ENCODE data around the gene SHISAL2A. TPM values are rescaled to one million over a fixed set of nuclear protein-coding genes. Genes with fewer than 3 reads are reported as not detected.
A peak's percentile ranks its signal among the peaks of the same experiment; 100 is the strongest.

The SHISAL2A gene
- total RNA-seq: under 1 TPM in 1 of 3 donors, not detected in 2; 0.15 TPM

DNA sequence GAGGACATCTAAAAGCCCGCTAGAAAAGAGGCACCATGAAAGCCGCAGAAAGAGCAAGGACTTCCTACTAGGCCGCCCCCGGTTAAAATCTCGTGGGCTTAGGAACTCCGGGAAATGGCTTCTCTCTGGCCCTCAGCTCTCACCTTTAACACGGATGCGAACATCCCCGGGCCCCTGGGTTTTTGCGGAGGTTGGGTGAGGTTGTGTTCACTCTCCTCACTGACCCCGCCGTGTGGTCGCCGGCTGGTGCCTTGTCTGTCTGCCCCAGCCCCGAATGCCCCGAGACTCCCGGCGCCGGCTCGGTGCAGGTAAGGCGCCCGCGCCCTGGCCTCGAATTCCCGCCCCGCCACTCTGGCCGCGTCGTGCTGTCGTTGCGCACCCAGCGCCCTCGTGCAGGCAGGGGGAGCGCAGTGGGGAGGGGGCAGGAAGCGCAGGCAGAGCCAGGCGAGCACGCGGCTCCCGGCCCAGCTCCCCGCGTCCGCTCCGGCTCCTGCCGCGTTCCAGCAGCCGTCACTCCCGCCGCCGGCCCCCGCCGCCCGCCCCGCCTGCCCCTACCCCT, at the start of gene SHISAL2A:
Gene SHISAL2A, plus strand, starts transcription at position 437 of the 559 bp plus-strand sequence. CDS start 326 bp downstream, outside the sequence.
- H3K9me3 ChIP-seq: no peaks in the 10 kb centered on the region
- H3K36me3 ChIP-seq: no peaks in the 10 kb centered on the region
- H3K27me3 ChIP-seq: peaks cover 0 to 20% of the 10 kb centered on the region in 2 donors
- intact Hi-C loops (cut with DNase I; ENCODE audit: low total_unique reads): no loop called here
- H3K4me1 ChIP-seq: peaks cover 3 to 6% of the 10 kb centered on the region in 2 donors
- TF ChIP-seq, protein P1, sequence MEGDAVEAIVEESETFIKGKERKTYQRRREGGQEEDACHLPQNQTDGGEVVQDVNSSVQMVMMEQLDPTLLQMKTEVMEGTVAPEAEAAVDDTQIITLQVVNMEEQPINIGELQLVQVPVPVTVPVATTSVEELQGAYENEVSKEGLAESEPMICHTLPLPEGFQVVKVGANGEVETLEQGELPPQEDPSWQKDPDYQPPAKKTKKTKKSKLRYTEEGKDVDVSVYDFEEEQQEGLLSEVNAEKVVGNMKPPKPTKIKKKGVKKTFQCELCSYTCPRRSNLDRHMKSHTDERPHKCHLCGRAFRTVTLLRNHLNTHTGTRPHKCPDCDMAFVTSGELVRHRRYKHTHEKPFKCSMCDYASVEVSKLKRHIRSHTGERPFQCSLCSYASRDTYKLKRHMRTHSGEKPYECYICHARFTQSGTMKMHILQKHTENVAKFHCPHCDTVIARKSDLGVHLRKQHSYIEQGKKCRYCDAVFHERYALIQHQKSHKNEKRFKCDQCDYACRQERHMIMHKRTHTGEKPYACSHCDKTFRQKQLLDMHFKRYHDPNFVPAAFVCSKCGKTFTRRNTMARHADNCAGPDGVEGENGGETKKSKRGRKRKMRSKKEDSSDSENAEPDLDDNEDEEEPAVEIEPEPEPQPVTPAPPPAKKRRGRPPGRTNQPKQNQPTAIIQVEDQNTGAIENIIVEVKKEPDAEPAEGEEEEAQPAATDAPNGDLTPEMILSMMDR (IDR thresholded peaks at IDR 0.05): no peak
- TF ChIP-seq POLR2AphosphoS5 (IDR thresholded peaks at IDR 0.05) (no peak), POLR2A (IDR thresholded peaks at IDR 0.05) (no peak)
- no peak for DNase-seq (ENCODE audit: low spot score in 2 of 2)
- no peak within 1 kb of the TSS for H3K27ac ChIP-seq
- H3K4me3 ChIP-seq: peak within 1 kb of the TSS; percentile 28 to 67 (median 52)

DNA sequence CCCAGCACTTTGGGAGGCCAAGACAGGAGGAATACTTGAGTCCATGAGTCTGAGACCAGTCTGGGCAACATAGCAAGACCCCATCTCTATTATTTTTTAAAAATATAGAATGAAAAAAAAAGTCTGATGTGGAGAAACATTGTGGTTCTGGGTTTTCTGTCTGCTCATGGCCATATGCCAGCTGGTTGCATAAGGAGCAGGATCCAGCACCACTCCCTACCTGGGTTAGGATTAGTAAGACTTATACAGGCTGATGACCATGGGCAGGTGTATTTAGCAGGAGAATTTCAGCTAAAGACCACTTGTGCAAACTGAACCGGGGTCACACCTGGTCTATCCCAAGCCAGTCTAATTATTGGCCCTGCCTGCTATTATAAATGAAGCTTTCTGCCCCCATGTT, 47.5 kb upstream of the SHISAL2A start:
- no peaks in the 10 kb centered on the region for H3K4me1 ChIP-seq
- intact Hi-C loops (cut with DNase I; ENCODE audit: low total_unique reads): no loop called here
- TF ChIP-seq, protein P1 (IDR thresholded peaks at IDR 0.05): no peak
- TF ChIP-seq POLR2A (IDR thresholded peaks at IDR 0.05): no peak
- TF ChIP-seq POLR2AphosphoS5 (IDR thresholded peaks at IDR 0.05): no peak
- no peak overlapping the region for H3K4me3 ChIP-seq
- H3K9me3 ChIP-seq: no peaks in the 10 kb centered on the region
- no peak for DNase-seq (ENCODE audit: low spot score in 2 of 2)
- H3K27ac ChIP-seq: no peak overlapping the region
- no peaks in the 10 kb centered on the region for H3K36me3 ChIP-seq
- H3K27me3 ChIP-seq: no peaks in the 10 kb centered on the region

DNA sequence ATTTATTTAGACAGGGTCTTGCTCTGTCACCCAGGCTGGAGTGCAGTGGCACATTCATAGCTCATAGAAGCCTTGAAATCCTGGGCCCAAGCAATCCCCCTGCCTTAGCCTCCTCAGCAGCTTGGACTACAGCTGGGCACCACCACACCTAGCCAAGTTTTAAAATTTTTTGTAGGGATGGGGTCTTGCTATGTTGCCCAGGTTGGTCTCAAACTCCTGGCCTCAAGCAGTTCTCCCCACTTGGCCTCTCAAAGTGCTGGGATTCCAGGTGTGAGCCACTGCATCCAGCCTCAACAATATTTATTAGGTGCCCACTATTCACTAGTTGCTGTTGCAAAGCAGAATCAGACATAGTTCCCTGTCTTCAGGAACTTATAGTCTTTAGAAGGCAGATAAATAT, 44.9 kb upstream of the SHISAL2A start:
- Histone ChIP-seq H3K4me3 (no peak overlapping the region), H3K27ac (no peak overlapping the region), H3K36me3 (no peaks in the 10 kb centered on the region), H3K4me1 (no peaks in the 10 kb centered on the region), H3K9me3 (no peaks in the 10 kb centered on the region), H3K27me3 (no peaks in the 10 kb centered on the region)
- TF ChIP-seq POLR2AphosphoS5 (IDR thresholded peaks at IDR 0.05): no peak
- TF ChIP-seq, protein P1 (IDR thresholded peaks at IDR 0.05): no peak
- no peak for TF ChIP-seq POLR2A (IDR thresholded peaks at IDR 0.05)
- no peak for DNase-seq (ENCODE audit: low spot score in 2 of 2)
- intact Hi-C loops (cut with DNase I; ENCODE audit: low total_unique reads): no loop called here

DNA sequence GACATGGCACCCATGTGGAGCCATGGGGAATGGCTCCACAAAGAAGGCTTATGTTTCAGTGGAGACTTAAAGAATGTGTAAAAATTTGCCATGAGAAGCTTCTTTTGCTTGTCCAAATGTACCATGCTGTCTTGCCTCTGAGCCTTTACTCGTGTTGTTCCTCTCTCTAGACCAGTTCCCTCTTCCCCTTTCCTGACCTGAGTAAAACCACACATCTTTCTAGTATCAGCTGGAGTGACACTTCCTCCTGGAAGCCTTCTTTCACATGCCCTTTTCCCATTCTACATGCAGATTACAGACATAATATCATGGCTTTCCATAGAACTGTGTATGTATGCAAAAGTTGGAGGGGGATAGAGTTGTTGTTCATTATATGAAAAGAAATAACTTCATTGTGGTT, 44.4 kb upstream of the SHISAL2A start:
- no peaks in the 10 kb centered on the region for H3K27me3 ChIP-seq
- H3K9me3 ChIP-seq: no peaks in the 10 kb centered on the region
- no peak overlapping the region for H3K4me3 ChIP-seq
- H3K27ac ChIP-seq: no peak overlapping the region
- no peaks in the 10 kb centered on the region for H3K36me3 ChIP-seq
- H3K4me1 ChIP-seq: no peaks in the 10 kb centered on the region
- intact Hi-C loops (cut with DNase I; ENCODE audit: low total_unique reads): no loop called here
- TF ChIP-seq POLR2AphosphoS5 (IDR thresholded peaks at IDR 0.05): no peak
- TF ChIP-seq, protein P1 (IDR thresholded peaks at IDR 0.05): no peak
- no peak for TF ChIP-seq POLR2A (IDR thresholded peaks at IDR 0.05)
- no peak for DNase-seq (ENCODE audit: low spot score in 2 of 2)

DNA sequence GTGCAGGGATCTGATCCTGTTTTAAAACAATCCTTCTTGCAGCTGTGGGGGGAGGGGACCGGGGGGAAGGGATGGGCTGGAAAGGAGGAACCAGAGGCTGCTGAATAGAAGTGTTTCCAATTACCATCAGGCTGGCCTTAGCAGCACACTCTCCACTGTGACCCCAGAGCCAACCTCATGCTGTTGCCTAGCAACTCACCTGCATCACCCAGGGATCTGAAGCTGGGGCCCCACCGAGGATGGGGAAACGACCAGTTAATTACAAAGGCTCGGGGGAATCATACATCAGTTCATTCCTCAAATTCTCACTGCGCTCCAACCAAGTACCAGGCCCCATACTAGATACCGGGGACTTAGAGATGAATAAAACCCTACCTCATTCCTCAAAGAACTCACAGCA, 42.7 kb upstream of the SHISAL2A start:
- Histone ChIP-seq H3K27ac (no peak overlapping the region), H3K36me3 (no peaks in the 10 kb centered on the region), H3K9me3 (no peaks in the 10 kb centered on the region), H3K27me3 (no peaks in the 10 kb centered on the region), H3K4me1 (no peaks in the 10 kb centered on the region), H3K4me3 (no peak overlapping the region)
- intact Hi-C loops (cut with DNase I; ENCODE audit: low total_unique reads): no loop called here
- TF ChIP-seq POLR2A (IDR thresholded peaks at IDR 0.05): no peak
- no peak for TF ChIP-seq POLR2AphosphoS5 (IDR thresholded peaks at IDR 0.05)
- TF ChIP-seq, protein P1 (IDR thresholded peaks at IDR 0.05): no peak
- no peak for DNase-seq (ENCODE audit: low spot score in 2 of 2)
